ENCODE measurements around the gene GLUD1. TPM values are rescaled to one million over a fixed set of nuclear protein-coding genes. Genes with fewer than 3 reads are reported as not detected.

GLUD1 gene
- total RNA-seq, 1 experiment from 2014 or later = 101 TPM

DNA sequence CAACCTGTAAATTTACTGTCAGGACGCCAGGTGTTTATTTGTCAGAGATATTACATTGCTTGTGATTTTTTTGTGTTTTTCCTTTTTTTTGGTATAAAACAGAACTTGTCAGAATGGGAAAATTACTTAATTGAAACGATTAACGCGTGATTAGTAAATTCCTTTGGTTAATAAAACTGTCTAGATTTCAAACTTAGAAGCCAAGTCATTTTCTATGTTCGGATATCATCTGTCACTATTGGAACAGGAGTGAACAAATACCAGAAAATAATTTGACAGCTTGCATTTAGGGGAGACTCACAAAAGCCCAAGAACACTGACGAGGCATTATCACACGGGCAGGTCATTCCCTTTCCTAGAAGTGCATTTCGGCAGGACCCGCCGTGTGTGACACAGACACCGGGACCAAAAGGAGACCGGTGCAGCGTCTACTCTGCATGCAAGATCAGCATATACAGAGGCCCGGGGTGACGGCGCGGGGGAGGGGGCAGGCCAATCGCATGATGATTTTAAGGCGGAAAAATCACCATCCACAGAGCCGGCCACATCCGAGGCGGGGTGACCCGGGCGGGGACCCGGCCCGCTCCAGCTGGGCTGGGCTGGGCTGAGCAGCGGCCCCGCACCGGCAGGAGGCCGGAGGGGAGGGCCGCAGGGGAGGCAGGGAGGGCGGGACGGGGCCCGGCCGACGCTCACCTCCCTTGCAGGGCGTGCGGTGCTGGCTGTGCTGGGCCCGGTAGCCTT, 841 bp downstream of the GLUD1 start:
- H2BK120ac ChIP-seq (ENCODE audit: low read depth, low read length, poor library complexity, severe bottlenecking) = no peak overlapping the region
- peaks cover 35 to 36% of the 10 kb centered on the region in 2 experiments for H3K4me1 Mint-ChIP-seq
- no peak overlapping the region for H2AK5ac ChIP-seq (ENCODE audit: insufficient read length, low read length)
- no peak overlapping the region for H2AFZ ChIP-seq (ENCODE audit: low read length)
- peaks cover 1 to 20% (median 9%) of the 10 kb centered on the region in 3 experiments; a peak in 6 of 7 replicates for H3K36me3 Mint-ChIP-seq (ENCODE audit: insufficient read depth in 1 of 3, low read depth in 3 of 3)
- no peak overlapping the region for H2BK12ac ChIP-seq (ENCODE audit: insufficient read length, low read depth, low read length)
- H3K27ac Mint-ChIP-seq = peak overlapping the region; percentile 73 to 90 (median 80); a peak in 5 of 7 replicates
- WGBS (ENCODE audit: extremely low coverage, insufficient read length, low lambda C conversion rate) = no CpG with 5 or more reads among the region's 39 CpGs
- H3K4ac ChIP-seq (ENCODE audit: low read depth, low read length) = no peak overlapping the region
- H3K18ac ChIP-seq (ENCODE audit: insufficient read length, low read depth, low read length) = no peak overlapping the region
- no peak overlapping the region for H3K23ac ChIP-seq (ENCODE audit: insufficient read length, low read depth, low read length)
- H3K79me1 ChIP-seq (ENCODE audit: insufficient read depth, low read depth, low read length, poor library complexity, severe bottlenecking) = no peaks in the 10 kb centered on the region
- peaks cover 6% of the 10 kb centered on the region for H3K23me2 ChIP-seq (ENCODE audit: insufficient read length, low read depth, low read length, poor library complexity, severe bottlenecking)
- no peak overlapping the region for H2BK15ac ChIP-seq (ENCODE audit: low read depth, low read length)
- peak overlapping the region; percentile 91 to 96 for H3K4me3 Mint-ChIP-seq
- no peaks in the 10 kb centered on the region for H4K20me1 ChIP-seq (ENCODE audit: control insufficient read depth, insufficient read depth, insufficient read length)
- H3K27me3 Mint-ChIP-seq (ENCODE audit: low read depth) = no peaks in the 10 kb centered on the region
- H4K91ac ChIP-seq (ENCODE audit: insufficient read length, low read depth, low read length) = no peak overlapping the region
- peaks cover 10% of the 10 kb centered on the region; the same call in 1 of the 2 replicates for H3K79me2 ChIP-seq (ENCODE audit: insufficient read depth, low read length)
- H4K8ac ChIP-seq (replicated peaks; ENCODE audit: insufficient read length, low read depth, low read length) = no peak overlapping the region
- H3K9me3 Mint-ChIP-seq = peaks cover 0 to 3% of the 10 kb centered on the region in 2 experiments; a peak in 1 of 5 replicates
- H3K4me2 ChIP-seq (ENCODE audit: insufficient read depth, insufficient read length, low read length) = peak overlapping the region; percentile 89
- TF ChIP-seq, protein P1, sequence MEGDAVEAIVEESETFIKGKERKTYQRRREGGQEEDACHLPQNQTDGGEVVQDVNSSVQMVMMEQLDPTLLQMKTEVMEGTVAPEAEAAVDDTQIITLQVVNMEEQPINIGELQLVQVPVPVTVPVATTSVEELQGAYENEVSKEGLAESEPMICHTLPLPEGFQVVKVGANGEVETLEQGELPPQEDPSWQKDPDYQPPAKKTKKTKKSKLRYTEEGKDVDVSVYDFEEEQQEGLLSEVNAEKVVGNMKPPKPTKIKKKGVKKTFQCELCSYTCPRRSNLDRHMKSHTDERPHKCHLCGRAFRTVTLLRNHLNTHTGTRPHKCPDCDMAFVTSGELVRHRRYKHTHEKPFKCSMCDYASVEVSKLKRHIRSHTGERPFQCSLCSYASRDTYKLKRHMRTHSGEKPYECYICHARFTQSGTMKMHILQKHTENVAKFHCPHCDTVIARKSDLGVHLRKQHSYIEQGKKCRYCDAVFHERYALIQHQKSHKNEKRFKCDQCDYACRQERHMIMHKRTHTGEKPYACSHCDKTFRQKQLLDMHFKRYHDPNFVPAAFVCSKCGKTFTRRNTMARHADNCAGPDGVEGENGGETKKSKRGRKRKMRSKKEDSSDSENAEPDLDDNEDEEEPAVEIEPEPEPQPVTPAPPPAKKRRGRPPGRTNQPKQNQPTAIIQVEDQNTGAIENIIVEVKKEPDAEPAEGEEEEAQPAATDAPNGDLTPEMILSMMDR (conservative IDR thresholded peaks at IDR 0.05) = no peak
- H3K27ac ChIP-seq (ENCODE audit: insufficient read length, low read depth, low read length) = no peak overlapping the region
- peak overlapping the region; percentile 87 for H3K9ac ChIP-seq (ENCODE audit: extremely low read depth, insufficient read length, low read length)
- no peak overlapping the region for H2BK5ac ChIP-seq (ENCODE audit: insufficient read length, low read length)
- H3K14ac ChIP-seq (ENCODE audit: insufficient read depth, low read length) = no peak overlapping the region
- no peak overlapping the region for H4K5ac ChIP-seq (ENCODE audit: insufficient read length, low read depth, low read length)
- DNase-seq = peak; percentile 52
- no peaks in the 10 kb centered on the region for H3K27me3 ChIP-seq (ENCODE audit: insufficient read depth, low read length)
- H3T11ph ChIP-seq (ENCODE audit: low read length) = no peak overlapping the region
- no peak overlapping the region for H3K56ac ChIP-seq (ENCODE audit: insufficient read length, low read depth, low read length)
- H2BK20ac ChIP-seq (ENCODE audit: low read depth, low read length, poor library complexity, severe bottlenecking) = no peak overlapping the region
- H3K4me1 ChIP-seq (ENCODE audit: insufficient read depth, low read length) = no peaks in the 10 kb centered on the region
- no peaks in the 10 kb centered on the region for H3K9me3 ChIP-seq (ENCODE audit: control insufficient read depth, low read depth, low read length)

Data from H9 (cell line).